COLO668 (cell line): Measurements from ENCODE around the gene LATS1.
"Not testable (repeated sequence)": the region's sequence is repeated elsewhere in the genome, so short reads cannot be mapped to it uniquely, and the experiment has no call there.

ENCODE experiments used
- DNase-seq: peaks from one replicate; lab custom pipeline; 2025; ENCODE audit not compliant: unreplicated experiment; lab: John Stamatoyannopoulos, UW

LATS1 gene

GRCh38 chr6:149728499-149729234 is 10.8 kb upstream of the LATS1 start:
- no peak for DNase-seq

GRCh38 chr6:149727793-149728498 is 10.0 kb upstream of the LATS1 start:
- no peak for DNase-seq

- DNase-seq, result no peak
Observed at GRCh38 chr6:149725785-149726184, 7.9 kb upstream of the LATS1 start.

- peak; percentile 17 for DNase-seq
Observed at GRCh38 chr6:149723771-149724417, 6.0 kb upstream of the LATS1 start.

- DNase-seq, result no peak
Observed at GRCh38 chr6:149723262-149723661, 5.4 kb upstream of the LATS1 start.

GRCh38 chr6:149719531-149719930 is 1.6 kb upstream of the LATS1 start:
- DNase-seq, result no peak

GRCh38 chr6:149717255-149717587 is 680 bp downstream of the LATS1 start:
- DNase-seq, result no peak

GRCh38 chr6:149716181-149716963 is 1.5 kb downstream of the LATS1 start:
- DNase-seq, result no peak

GRCh38 chr6:149714442-149714841 is 3.5 kb downstream of the LATS1 start:
- DNase-seq, result no peak

- DNase-seq, result no peak
Observed at GRCh38 chr6:149711711-149712110, 6.2 kb downstream of the LATS1 start.

GRCh38 chr6:149701714-149702113 is 16.2 kb downstream of the LATS1 start:
- no peak for DNase-seq

- no peak for DNase-seq
Observed at GRCh38 chr6:149699150-149699549, 18.8 kb downstream of the LATS1 start.

GRCh38 chr6:149698175-149698574 is 19.7 kb downstream of the LATS1 start:
- DNase-seq, result no peak

- DNase-seq, result no peak
Observed at GRCh38 chr6:149696901-149697300, 21.0 kb downstream of the LATS1 start.

GRCh38 chr6:149694921-149695320 is 23.0 kb downstream of the LATS1 start:
- DNase-seq, result no peak

GRCh38 chr6:149691201-149691600 is 26.7 kb downstream of the LATS1 start:
- no peak for DNase-seq

GRCh38 chr6:149686230-149686629 is 31.7 kb downstream of the LATS1 start:
- no peak for DNase-seq

- DNase-seq, result no peak
Observed at GRCh38 chr6:149683256-149683859, 34.5 kb downstream of the LATS1 start.

GRCh38 chr6:149681845-149682244 is 36.1 kb downstream of the LATS1 start:
- DNase-seq, result not testable (repeated sequence)

GRCh38 chr6:149681209-149681608 is 36.7 kb downstream of the LATS1 start:
- no peak for DNase-seq

GRCh38 chr6:149680503-149680902 is 37.4 kb downstream of the LATS1 start:
- DNase-seq, result no peak
